HL-60 (cell line): ENCODE data around the gene MROH2A.

Experiments
- DNase-seq, 2 experiments: peaks; one replicate each; pipeline ENCODE4 v3.0.0-alpha.2; 2010 to 2020; ENCODE audit warnings: low read depth in 1 of 2, low spot score in 1 of 2
- H3K27ac ChIP-seq: fragments of 250-450 bp; sonication (Bioruptor Pico); replicated peaks from 2 replicates; pipeline ENCODE4 v1.5.1; 2020; ENCODE audit warnings: mild to moderate bottlenecking, moderate library complexity
- H3K27me3 ChIP-seq: fragments of 250-450 bp; sonication (Bioruptor Pico); 2 replicates; pipeline ENCODE4 v1.5.1; 2021; ENCODE audit warnings: mild to moderate bottlenecking, moderate library complexity; ENCODE audit not compliant: insufficient read depth, poor library complexity, severe bottlenecking
- H3K4me3 ChIP-seq: replicated peaks from 2 replicates; pipeline ENCODE4 v1.5.1; 2011; ENCODE audit warnings: mild to moderate bottlenecking, control low read depth, low read length; ENCODE audit not compliant: insufficient read depth
- GABPA ChIP-seq: IDR thresholded peaks from 2 replicates; pipeline ENCODE4 v1.6.1; 2012; ENCODE audit warnings: low read depth
- POLR2AphosphoS5 ChIP-seq: IDR thresholded peaks from 2 replicates; pipeline ENCODE4 v1.6.1; 2012; ENCODE audit warnings: low read depth
- REST ChIP-seq: IDR thresholded peaks from 2 replicates; pipeline ENCODE4 v1.6.1; 2012; ENCODE audit warnings: low read depth; ENCODE audit not compliant: insufficient replicate concordance
- SPI1 ChIP-seq: IDR thresholded peaks from 2 replicates; pipeline ENCODE4 v1.6.1; 2012; ENCODE audit warnings: low read depth, mild to moderate bottlenecking, borderline replicate concordance
- TF ChIP-seq, protein P1 (sequence below): IDR thresholded peaks from one replicate; pipeline ENCODE4 v1.5.1; 2011; ENCODE audit warnings: low read length, control low read depth, inconsistent platforms; ENCODE audit not compliant: insufficient read depth

MROH2A gene

DNA sequence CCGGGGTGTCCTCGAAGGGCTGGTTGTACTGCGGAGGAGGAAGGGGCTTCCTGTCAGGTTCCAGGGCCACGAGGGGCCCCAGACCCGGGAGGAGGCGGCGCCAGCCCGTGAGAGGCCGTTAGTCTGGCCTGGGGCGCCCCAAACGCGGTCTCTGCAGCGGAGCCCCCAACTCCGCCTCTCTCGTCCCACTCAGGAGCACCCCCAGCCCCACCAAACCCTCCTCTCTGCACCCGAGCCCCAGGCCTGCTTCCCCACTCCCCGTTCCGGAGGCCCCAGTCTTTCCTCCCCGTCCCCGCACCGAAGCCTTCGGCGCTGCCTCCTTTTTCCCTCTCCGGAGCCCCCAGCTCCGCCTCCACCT is 75.7 kb downstream of the MROH2A start:
- peak overlapping the region; percentile 94 for H3K27ac ChIP-seq

GRCh38 chr2:233854241-233854981 is 76.3 kb downstream of the MROH2A start, which contains the start of gene HJURP:
TSS of gene HJURP (minus strand) at chr2:233854535. CDS start at chr2:233854500, 35 bp downstream.
- Histone ChIP-seq H3K4me3 (peak within 1 kb of the TSS; percentile 96), H3K27me3 (no peaks in the 10 kb centered on the region), H3K27ac (peak within 1 kb of the TSS; percentile 94)
- no peak for TF ChIP-seq SPI1
- TF ChIP-seq GABPA: peak; percentile 68
- TF ChIP-seq, protein P1, sequence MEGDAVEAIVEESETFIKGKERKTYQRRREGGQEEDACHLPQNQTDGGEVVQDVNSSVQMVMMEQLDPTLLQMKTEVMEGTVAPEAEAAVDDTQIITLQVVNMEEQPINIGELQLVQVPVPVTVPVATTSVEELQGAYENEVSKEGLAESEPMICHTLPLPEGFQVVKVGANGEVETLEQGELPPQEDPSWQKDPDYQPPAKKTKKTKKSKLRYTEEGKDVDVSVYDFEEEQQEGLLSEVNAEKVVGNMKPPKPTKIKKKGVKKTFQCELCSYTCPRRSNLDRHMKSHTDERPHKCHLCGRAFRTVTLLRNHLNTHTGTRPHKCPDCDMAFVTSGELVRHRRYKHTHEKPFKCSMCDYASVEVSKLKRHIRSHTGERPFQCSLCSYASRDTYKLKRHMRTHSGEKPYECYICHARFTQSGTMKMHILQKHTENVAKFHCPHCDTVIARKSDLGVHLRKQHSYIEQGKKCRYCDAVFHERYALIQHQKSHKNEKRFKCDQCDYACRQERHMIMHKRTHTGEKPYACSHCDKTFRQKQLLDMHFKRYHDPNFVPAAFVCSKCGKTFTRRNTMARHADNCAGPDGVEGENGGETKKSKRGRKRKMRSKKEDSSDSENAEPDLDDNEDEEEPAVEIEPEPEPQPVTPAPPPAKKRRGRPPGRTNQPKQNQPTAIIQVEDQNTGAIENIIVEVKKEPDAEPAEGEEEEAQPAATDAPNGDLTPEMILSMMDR: no peak
- peak; percentile 73 for TF ChIP-seq POLR2AphosphoS5
- peak; percentile 28 for TF ChIP-seq REST
- peak; percentile 92 to 96 for DNase-seq

More for the DNA sequence above, 75.7 kb downstream of the MROH2A start:
- no peak for DNase-seq
- Histone ChIP-seq H3K4me3 (peak overlapping the region; percentile 96), H3K27me3 (no peaks in the 10 kb centered on the region)
- no peak for TF ChIP-seq REST
- TF ChIP-seq POLR2AphosphoS5: no peak
- TF ChIP-seq GABPA: no peak
- TF ChIP-seq, protein P1: no peak
- TF ChIP-seq SPI1: no peak

DNA sequence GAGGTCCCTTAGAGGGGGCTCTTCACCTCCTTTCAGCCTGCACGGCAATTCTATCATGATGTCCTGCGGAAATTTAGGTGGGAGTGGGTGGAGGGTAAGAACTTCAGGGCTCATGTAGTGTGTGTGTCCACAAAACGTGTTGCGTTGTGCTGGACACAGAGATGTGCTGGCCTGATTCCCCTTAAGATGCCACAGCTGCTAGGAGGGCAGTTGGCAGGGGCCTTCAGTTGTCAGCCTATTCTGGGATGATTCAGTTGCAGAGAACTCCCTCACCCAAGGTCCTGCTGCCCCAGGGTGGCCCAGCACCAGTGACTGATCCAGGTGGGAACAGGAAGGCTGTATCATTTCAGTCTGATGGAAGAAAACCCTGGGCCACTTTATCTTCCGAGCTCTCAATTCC is 77.2 kb downstream of the MROH2A start:
- TF ChIP-seq GABPA (no peak), POLR2AphosphoS5 (no peak), REST (no peak), SPI1 (no peak)
- TF ChIP-seq, protein P1: no peak
- no peak for DNase-seq
- Histone ChIP-seq H3K27me3 (no peaks in the 10 kb centered on the region), H3K4me3 (no peak overlapping the region), H3K27ac (no peak overlapping the region)
